ENCODE results near the gene PIP5K1B. TPM values are rescaled to one million over a fixed set of nuclear protein-coding genes. Genes with fewer than 3 reads are reported as not detected.

Gene PIP5K1B
- total and polyA plus RNA-seq, 4 donors: 0.09 to 30.9 (median 0.29) TPM

DNA sequence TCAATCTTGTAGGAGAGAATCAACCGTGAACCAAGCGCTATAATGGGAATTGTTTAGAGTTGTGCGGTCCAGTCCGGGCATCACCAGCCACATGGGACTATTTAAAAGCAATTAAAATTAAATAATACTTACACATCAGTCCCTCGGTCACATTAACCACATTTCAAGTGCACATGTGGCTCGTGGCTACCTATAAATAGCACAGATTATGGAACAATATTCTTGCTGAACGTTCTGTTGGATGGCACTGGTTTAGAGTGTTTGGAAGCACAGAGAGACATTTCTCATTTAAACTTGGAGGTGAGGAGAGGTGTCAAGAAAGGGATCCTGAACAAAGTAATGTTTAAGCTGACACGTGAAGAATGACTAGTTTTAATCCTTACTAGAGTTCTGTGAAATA, 12.5 kb upstream of the PIP5K1B start:
- Histone ChIP-seq H3K27me3 (ENCODE audit: control insufficient read depth in 4 of 4, insufficient read depth in 4 of 4, low read length in 3 of 4) (peaks cover 0 to 4% (median 0%) of the 10 kb centered on the region in 4 donors), H3K9ac (ENCODE audit: low read depth in 1 of 2, low read length in 2 of 2) (no peak overlapping the region), H3K4me1 (ENCODE audit: control insufficient read depth in 4 of 4, insufficient read depth in 4 of 4, low read length in 3 of 4) (no peaks in the 10 kb centered on the region), H3K27ac (ENCODE audit: low read depth in 1 of 2, low read length in 2 of 2) (no peak overlapping the region), H3K36me3 (ENCODE audit: control insufficient read depth in 4 of 4, insufficient read depth in 3 of 4, low read depth in 1 of 4, low read length in 3 of 4) (no peaks in the 10 kb centered on the region), H3K4me3 (ENCODE audit: low read depth in 1 of 3, low read length in 3 of 3) (no peak overlapping the region), H3K9me3 (ENCODE audit: control insufficient read depth in 4 of 4, low read length in 3 of 4) (no peaks in the 10 kb centered on the region)
- TF ChIP-seq GABPA (IDR thresholded peaks at IDR 0.05 in 1 of 2, conservative IDR thresholded peaks at IDR 0.05 in 1 of 2): no peak
- TF ChIP-seq, protein P1, sequence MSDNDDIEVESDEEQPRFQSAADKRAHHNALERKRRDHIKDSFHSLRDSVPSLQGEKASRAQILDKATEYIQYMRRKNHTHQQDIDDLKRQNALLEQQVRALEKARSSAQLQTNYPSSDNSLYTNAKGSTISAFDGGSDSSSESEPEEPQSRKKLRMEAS (IDR thresholded peaks at IDR 0.05): no peak
- TF ChIP-seq YY1 (IDR thresholded peaks at IDR 0.05): no peak
- TF ChIP-seq, protein P2, sequence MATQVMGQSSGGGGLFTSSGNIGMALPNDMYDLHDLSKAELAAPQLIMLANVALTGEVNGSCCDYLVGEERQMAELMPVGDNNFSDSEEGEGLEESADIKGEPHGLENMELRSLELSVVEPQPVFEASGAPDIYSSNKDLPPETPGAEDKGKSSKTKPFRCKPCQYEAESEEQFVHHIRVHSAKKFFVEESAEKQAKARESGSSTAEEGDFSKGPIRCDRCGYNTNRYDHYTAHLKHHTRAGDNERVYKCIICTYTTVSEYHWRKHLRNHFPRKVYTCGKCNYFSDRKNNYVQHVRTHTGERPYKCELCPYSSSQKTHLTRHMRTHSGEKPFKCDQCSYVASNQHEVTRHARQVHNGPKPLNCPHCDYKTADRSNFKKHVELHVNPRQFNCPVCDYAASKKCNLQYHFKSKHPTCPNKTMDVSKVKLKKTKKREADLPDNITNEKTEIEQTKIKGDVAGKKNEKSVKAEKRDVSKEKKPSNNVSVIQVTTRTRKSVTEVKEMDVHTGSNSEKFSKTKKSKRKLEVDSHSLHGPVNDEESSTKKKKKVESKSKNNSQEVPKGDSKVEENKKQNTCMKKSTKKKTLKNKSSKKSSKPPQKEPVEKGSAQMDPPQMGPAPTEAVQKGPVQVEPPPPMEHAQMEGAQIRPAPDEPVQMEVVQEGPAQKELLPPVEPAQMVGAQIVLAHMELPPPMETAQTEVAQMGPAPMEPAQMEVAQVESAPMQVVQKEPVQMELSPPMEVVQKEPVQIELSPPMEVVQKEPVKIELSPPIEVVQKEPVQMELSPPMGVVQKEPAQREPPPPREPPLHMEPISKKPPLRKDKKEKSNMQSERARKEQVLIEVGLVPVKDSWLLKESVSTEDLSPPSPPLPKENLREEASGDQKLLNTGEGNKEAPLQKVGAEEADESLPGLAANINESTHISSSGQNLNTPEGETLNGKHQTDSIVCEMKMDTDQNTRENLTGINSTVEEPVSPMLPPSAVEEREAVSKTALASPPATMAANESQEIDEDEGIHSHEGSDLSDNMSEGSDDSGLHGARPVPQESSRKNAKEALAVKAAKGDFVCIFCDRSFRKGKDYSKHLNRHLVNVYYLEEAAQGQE (IDR thresholded peaks at IDR 0.05): no peak
- TF ChIP-seq, protein P3, sequence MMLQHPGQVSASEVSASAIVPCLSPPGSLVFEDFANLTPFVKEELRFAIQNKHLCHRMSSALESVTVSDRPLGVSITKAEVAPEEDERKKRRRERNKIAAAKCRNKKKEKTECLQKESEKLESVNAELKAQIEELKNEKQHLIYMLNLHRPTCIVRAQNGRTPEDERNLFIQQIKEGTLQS (IDR thresholded peaks at IDR 0.05): no peak
- TF ChIP-seq TAF1 (conservative IDR thresholded peaks at IDR 0.05): no peak
- TF ChIP-seq HNF4G (IDR thresholded peaks at IDR 0.05): no peak
- TF ChIP-seq RXRA (IDR thresholded peaks at IDR 0.05): no peak
- no peak for TF ChIP-seq HNF4A (conservative IDR thresholded peaks at IDR 0.05)
- no peak for TF ChIP-seq EGR1 (IDR thresholded peaks at IDR 0.05; ENCODE audit: low read depth in 2 of 2)
- TF ChIP-seq, protein P4, sequence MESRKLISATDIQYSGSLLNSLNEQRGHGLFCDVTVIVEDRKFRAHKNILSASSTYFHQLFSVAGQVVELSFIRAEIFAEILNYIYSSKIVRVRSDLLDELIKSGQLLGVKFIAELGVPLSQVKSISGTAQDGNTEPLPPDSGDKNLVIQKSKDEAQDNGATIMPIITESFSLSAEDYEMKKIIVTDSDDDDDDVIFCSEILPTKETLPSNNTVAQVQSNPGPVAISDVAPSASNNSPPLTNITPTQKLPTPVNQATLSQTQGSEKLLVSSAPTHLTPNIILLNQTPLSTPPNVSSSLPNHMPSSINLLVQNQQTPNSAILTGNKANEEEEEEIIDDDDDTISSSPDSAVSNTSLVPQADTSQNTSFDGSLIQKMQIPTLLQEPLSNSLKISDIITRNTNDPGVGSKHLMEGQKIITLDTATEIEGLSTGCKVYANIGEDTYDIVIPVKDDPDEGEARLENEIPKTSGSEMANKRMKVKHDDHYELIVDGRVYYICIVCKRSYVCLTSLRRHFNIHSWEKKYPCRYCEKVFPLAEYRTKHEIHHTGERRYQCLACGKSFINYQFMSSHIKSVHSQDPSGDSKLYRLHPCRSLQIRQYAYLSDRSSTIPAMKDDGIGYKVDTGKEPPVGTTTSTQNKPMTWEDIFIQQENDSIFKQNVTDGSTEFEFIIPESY (IDR thresholded peaks at IDR 0.05): no peak
- TF ChIP-seq JUND (IDR thresholded peaks at IDR 0.05): no peak
- TF ChIP-seq RAD21 (IDR thresholded peaks at IDR 0.05): no peak
- TF ChIP-seq FOXA1 (IDR thresholded peaks at IDR 0.05): no peak
- TF ChIP-seq NR2F2 (IDR thresholded peaks at IDR 0.05): no peak
- DNase-seq (ENCODE audit: low spot score): no peak
- WGBS: 76% methylated on average over 8 of the region's 8 CpGs

DNA sequence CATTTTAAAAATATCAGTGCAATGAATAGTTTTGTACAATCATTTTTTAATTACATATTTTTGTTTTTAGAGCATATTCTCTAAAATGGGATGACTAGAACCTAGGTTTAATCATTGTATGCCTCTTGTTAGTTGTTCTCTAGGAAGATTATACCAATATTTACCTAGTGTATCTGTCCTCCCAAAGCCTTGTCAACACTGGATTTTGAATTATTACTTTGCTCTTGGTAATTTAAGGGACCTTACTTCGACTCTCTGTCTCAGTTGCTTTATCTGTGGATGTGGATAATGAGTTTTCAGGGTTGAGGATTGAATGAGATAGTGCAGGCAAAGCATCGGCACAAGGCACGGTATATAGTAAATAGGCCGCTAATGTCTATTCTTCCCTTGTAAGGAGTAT, 10.9 kb upstream of the PIP5K1B start:
- TF ChIP-seq RXRA (IDR thresholded peaks at IDR 0.05): no peak
- TF ChIP-seq, protein P1 (IDR thresholded peaks at IDR 0.05): no peak
- peaks cover 0 to 7% (median under 1%) of the 10 kb centered on the region in 4 donors for H3K27me3 ChIP-seq (ENCODE audit: control insufficient read depth in 4 of 4, insufficient read depth in 4 of 4, low read length in 3 of 4)
- no peak for DNase-seq (ENCODE audit: low spot score)
- H3K36me3 ChIP-seq (ENCODE audit: control insufficient read depth in 4 of 4, insufficient read depth in 3 of 4, low read depth in 1 of 4, low read length in 3 of 4): no peaks in the 10 kb centered on the region
- no peak overlapping the region for H3K27ac ChIP-seq (ENCODE audit: low read depth in 1 of 2, low read length in 2 of 2)
- no peak overlapping the region for H3K9ac ChIP-seq (ENCODE audit: low read depth in 1 of 2, low read length in 2 of 2)
- 65% methylated on average over 4 of the region's 4 CpGs for WGBS
- no peak overlapping the region for H3K4me3 ChIP-seq (ENCODE audit: low read depth in 1 of 3, low read length in 3 of 3)
- H3K9me3 ChIP-seq (ENCODE audit: control insufficient read depth in 4 of 4, low read length in 3 of 4): no peaks in the 10 kb centered on the region
- no peaks in the 10 kb centered on the region for H3K4me1 ChIP-seq (ENCODE audit: control insufficient read depth in 4 of 4, insufficient read depth in 4 of 4, low read length in 3 of 4)
